ENCODE results near the gene WASL.
"Not testable (repeated sequence)": the region's sequence is repeated elsewhere in the genome, so short reads cannot be mapped to it uniquely, and the experiment has no call there.

WASL gene

GRCh38 chr7:123748734-123749536 lies at the start of gene WASL:
Gene WASL, minus strand, starts transcription at chr7:123749003. Its CDS starts 269 bp downstream, at chr7:123748734.
- DNase-seq (ENCODE audit: low spot score) = peak; percentile 84

GRCh38 chr7:123797673-123798531 lies 49.1 kb upstream of the WASL start:
- DNase-seq (ENCODE audit: low spot score) = no peak

DNA sequence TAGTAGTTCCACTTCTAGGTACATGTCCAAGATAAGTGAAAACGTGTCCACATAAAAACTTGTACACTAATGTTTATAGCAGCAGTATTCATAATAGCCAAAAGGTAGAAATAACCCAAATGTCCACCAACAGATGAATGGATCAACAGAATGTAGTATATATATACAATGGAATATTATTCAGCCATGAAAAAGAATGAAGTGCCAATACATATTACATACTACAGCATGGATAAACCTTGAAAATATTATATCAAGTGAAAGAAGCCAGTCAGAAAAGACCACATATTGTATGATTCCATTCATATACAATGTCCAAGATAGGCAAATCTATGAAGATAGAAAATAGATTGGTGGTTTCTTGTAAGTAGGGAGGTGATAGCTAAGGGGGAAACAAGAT lies 47.8 kb upstream of the WASL start:
- no peak for DNase-seq (ENCODE audit: low spot score)

- no peak for DNase-seq (ENCODE audit: low spot score)
Observed at GRCh38 chr7:123795917-123796316, 47.1 kb upstream of the WASL start.

- DNase-seq (ENCODE audit: low spot score) = not testable (repeated sequence)
Observed at GRCh38 chr7:123795116-123795515, 46.3 kb upstream of the WASL start.

DNA sequence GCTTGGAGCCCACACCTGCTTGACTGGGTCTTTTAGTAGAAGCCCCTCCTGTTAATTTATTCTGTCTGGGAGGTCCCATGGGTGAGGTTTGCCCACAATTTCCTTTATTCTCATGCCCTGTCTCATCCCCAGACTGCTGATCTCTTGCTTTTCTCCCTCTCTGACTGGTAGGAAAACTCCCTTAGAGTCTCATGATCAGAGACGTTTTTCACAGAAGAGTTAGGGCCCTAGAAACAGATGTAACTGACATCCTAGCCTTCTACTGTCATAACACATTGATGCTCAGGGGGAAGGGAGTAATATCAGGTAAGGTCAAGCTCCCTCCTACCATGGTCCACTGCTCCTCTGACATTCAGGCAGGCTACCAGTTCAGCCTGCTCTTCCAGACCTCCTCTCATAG lies 43.7 kb upstream of the WASL start:
- no peak for DNase-seq (ENCODE audit: low spot score)

- DNase-seq (ENCODE audit: low spot score) = no peak
Observed at GRCh38 chr7:123791001-123791400, 42.2 kb upstream of the WASL start.

DNA sequence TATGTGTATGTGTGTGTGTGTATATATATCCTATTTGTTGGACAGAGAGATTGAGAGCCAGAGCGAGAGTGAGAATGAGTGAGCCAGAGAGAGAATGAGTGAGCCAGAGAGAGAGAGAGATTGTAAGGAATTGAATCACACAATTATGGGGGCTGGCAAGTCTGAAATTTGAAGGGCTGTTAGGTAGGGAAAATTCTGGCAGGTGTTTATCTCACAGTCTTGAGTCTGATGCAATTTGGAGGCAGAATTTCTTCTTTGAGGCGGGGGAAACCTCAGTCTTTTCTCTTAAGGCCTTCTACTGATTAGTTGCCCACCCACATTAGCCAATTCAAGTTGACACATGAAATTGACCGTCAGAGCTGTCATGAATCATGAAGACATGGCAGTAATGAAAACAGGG lies 41.0 kb upstream of the WASL start:
- no peak for DNase-seq (ENCODE audit: low spot score)

GRCh38 chr7:123789206-123789784 lies 40.5 kb upstream of the WASL start:
- DNase-seq (ENCODE audit: low spot score) = no peak

DNA sequence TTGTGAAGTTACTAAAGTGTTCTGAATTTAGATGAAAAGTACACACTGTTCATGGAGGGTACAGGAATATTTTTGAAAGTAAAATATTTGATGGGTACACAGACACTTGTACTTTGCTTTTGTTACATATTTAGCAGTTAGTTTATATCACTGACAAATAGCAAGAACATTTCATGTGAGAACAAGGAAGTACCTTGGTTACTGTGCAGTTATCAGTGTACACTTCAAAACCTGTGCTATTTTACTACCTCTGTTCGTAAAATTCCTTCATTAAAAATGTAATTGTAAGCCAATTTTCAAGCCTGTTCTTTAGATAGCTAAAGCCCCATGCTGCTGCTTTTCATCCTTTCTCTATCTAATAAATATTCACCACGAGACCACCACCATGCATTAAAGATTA lies 39.8 kb upstream of the WASL start:
- no peak for DNase-seq (ENCODE audit: low spot score)

- DNase-seq (ENCODE audit: low spot score) = no peak
Observed at GRCh38 chr7:123787220-123788007, 38.6 kb upstream of the WASL start.

GRCh38 chr7:123784263-123784662 lies 35.5 kb upstream of the WASL start:
- DNase-seq (ENCODE audit: low spot score) = no peak

DNA sequence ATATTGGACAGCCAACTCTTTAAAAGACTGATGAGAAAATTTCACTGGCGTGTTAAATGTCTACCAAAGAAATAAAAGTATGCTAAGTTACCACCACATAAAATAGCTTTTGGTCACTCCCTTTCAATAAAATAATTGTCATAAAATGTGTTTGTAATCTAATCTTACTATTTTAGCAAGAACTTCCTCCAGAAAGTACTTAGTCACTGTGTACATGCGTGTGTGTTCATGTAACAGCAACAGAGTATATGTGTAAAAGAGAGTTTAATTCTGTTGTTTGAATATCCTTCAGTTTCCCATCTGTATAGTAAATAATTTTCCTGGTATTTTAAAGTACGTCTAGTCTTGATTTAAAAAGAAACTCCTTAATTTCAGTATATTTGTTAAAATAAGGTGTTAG lies 35.0 kb upstream of the WASL start:
- DNase-seq (ENCODE audit: low spot score) = no peak

DNA sequence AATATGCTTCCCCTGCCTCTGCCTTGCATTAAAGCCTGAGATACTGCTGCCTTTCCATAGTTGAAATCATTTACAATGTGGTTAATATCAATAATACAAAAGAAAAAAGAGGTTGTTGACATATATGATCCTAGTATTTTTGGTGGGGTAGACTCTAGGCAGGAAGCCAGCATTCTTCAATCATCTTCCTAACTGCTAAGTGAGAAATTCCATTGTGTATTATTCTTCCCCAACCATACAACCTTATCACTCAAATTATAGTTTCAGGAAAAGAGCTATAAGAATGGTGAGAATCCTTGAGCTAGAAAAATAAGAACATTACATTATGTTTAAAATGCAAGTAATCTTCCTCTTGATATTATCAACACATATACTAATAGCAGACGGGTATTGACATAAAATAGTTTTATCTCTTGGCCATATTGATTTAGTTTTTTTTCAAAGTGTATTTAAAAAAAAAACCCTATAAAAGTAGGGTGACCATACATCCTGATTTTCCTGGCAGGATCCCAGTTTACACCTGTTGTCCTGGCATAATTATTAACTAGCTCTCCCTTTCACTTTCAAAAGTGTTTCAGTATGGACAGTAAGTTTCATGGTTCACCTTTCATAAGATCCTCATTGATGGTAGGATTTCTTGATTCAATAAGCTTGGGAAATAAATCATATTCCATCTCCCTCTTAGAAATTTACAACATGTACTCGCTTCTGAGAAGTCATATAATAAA lies 33.4 kb upstream of the WASL start:
- no peak for DNase-seq (ENCODE audit: low spot score)

- DNase-seq (ENCODE audit: low spot score) = not testable (repeated sequence)
Observed at GRCh38 chr7:123780472-123780871, 31.7 kb upstream of the WASL start.

DNA sequence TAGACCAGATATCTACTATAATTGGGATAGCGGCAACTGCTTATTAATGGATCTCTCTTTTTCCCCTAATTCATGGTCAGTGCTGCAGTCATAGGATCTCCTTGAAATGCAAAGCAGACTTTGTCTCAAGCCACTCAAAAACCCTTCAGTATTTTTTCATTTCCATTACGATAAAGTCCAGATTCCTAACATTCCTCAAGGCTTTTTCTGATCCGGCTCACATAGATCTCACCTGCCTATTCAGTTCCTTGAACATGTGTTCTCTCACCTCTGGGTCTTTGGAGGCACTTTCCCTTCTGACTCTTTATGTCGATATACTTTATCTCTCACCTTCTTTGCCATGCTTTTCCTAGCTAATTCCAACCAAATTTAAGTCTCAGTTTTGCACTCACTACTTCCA lies 25.7 kb upstream of the WASL start:
- DNase-seq (ENCODE audit: low spot score) = no peak

- DNase-seq (ENCODE audit: low spot score) = no peak
Observed at GRCh38 chr7:123773481-123773880, 24.7 kb upstream of the WASL start.

DNA sequence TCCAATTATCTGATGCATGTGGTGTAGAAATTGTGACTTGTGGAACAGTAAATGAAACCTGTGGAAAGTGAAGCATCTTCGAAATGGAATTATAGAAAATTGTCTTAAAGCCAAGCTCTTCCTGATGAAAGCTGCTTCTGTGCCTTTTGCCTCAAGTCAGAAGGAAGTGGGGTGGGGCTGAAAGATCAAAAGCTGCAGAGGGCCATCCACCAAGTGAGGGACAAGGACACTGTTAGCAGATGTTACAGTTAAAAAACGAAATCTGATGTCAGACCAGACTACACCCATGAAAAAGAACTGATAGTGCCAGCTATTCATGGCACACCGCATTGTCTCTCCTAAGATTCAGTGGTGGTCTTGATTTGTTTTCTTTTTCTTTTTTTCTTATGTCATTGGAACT lies 23.8 kb upstream of the WASL start:
- no peak for DNase-seq (ENCODE audit: low spot score)

DNA sequence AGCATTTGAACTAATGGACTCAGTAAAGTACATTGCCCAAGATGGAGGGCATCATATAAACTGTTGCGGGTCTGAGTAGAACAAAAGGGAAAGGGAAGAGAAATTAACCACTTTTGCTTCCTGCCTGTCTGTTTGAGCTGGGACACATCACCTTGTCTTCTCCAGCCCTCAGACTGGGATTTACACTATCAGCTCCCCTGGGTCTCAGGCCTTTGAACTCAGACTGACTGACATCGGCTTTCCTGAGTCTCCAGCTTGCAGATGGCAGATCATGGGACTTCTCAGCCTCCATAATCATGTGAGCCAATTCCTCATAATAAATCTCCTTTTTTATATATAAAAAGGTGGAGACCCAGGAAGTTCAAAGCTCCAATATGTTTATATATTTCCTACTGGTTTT lies 23.0 kb upstream of the WASL start:
- no peak for DNase-seq (ENCODE audit: low spot score)

- no peak for DNase-seq (ENCODE audit: low spot score)
Observed at GRCh38 chr7:123771256-123771655, 22.5 kb upstream of the WASL start.

DNA sequence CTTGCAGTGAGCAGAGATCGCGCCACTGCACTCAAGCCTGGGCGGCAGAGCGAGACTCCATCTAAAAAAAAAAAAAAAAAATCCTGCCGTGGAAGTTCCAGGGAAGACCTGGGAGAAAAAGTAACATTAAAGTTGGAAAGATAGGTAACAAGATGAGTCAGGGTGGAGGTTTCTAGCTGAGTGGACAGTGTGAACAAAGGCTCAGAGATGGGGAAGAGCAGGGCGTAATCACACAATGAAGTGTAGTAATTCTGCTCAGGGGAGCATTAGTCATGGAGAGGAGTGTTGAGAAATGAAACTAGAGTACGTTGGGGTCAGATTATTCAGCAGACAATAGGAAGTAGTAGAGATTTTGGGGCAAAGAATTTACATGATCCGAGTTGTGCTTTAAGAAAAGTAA lies 21.6 kb upstream of the WASL start:
- no peak for DNase-seq (ENCODE audit: low spot score)

Data from CD4-positive, alpha-beta T cell treated with Interleukin-6 at 100 ng/mL for 8 hours (primary cell).